Adrenal gland (tissue), 12 donors: Measurements from ENCODE around the gene WWOX. TPM values are rescaled to one million over a fixed set of nuclear protein-coding genes. Genes with fewer than 3 reads are reported as not detected.
A peak's percentile ranks its signal among the peaks of the same experiment; 100 is the strongest.

ENCODE experiments used
- DNase-seq, 7 donors: peaks; one replicate each; pipeline ENCODE4 v3.0.0-alpha.2; 2019 to 2020
- H3K27ac ChIP-seq, 5 donors: fragments of 200-600 bp; sonication (generic) in 4 of 5; 1 replicate in 3 of 5; 2 replicates in 2 of 5; pipeline versions ENCODE4 v1.5.1 to v1.8.0; 2016 to 2020; ENCODE audit warnings: mild to moderate bottlenecking in 1 of 5
- H3K27me3 ChIP-seq: fragments of 200-600 bp; 2 replicates; pipeline ENCODE4 v1.8.0; 2021
- H3K36me3 ChIP-seq, 2 donors: fragments of 200-600 bp; replicated peaks in 1 of 2; 1 replicate in 1 of 2; 2 replicates in 1 of 2; pipeline versions ENCODE4 v1.5.1 to v1.8.0; 2018 to 2022
- H3K4me1 ChIP-seq, 2 donors: fragments of 200-600 bp; replicated peaks in 1 of 2; 1 replicate in 1 of 2; 2 replicates in 1 of 2; pipeline versions ENCODE4 v1.5.1 to v1.8.0; 2018 to 2021
- H3K4me3 ChIP-seq, 4 donors: fragments of 200-600 bp; sonication (generic) in 3 of 4; one replicate each; pipeline ENCODE4 v1.5.1; 2016 to 2018
- H3K9me3 ChIP-seq, 3 donors: fragments of 200-600 bp; sonication (generic) in 1 of 3; replicated peaks in 1 of 3; 1 replicate in 2 of 3; 2 replicates in 1 of 3; pipeline versions ENCODE4 v1.5.1 to v1.8.0; 2016 to 2021
- CTCF ChIP-seq, 6 experiments: fragments of 450-650 bp in 4 of 6; fragments of 200-600 bp in 2 of 6; sonication (generic) in 1 of 6; IDR thresholded peaks; 1 replicate in 5 of 6; 2 replicates in 1 of 6; pipeline versions ENCODE4 v1.5.1 to v1.8.0; 2016 to 2021; ENCODE audit warnings: antibody characterized with exemption in 6 of 6, mild to moderate bottlenecking in 2 of 6, moderate library complexity in 1 of 6
- POLR2A ChIP-seq, 2 donors: fragments of 450-650 bp; IDR thresholded peaks; one replicate each; pipeline ENCODE4 v1.6.1; 2017; ENCODE audit warnings: antibody characterized with exemption in 2 of 2, mild to moderate bottlenecking in 2 of 2, moderate library complexity in 1 of 2
- WGBS, 4 donors: extraction: QIAGEN DNeasy Blood & Tissue Kit in 2 of 4; methylation state at CpG; one replicate each; pipeline versions ENCODE4 v1.1.5 to v1.1.7; 2013 to 2017; 5-methylcytosine and 5-hydroxymethylcytosine counted together
- intact Hi-C, 2 donors: fragments of 100-400 bp; cut with DNase I; formaldehyde crosslinking; loops; one replicate each; pipeline versions ENCODE4 v1.14.1 to v1.15.0; 2022 to 2023
- polyA plus RNA-seq, 3 donors: library from polyadenylated mRNA; stranded (reverse); fragments of 200-250 nt in 2 of 3; fragments of 350-450 nt in 1 of 3; fragmentation: Illumina TruSeq in 1 of 3; extraction: RNeasy Lipid Tissue Mini Kit (QIAGEN cat#74804) in 1 of 3; gene quantifications; one replicate each; pipeline ENCODE4 v1.2.3, GENCODE V29; 2013 to 2014
- total RNA-seq, 9 donors: library from RNA; depleted of rRNA in 4 of 9; stranded (reverse); fragments of >200 nt in 4 of 9; fragments of 120-200 nt in 1 of 9; fragmentation: NEBNext Ultra II Directional in 1 of 9; extraction: Animal tissue kit (Norgen Biotek cat#: 25700) in 1 of 9; gene quantifications; one replicate each; pipeline versions ENCODE4 v1.1.0 to v1.2.4, GENCODE V29; 2013 to 2023
- donor health status: healthy with polysubstance abuse.
- donor health status: Bipolar disorder and iron deficiency.
- donor health status: DM: yes; HTN: yes; CAD: no.
- donor health status: DM: no; HTN: no; CAD: no.
- donor health status: DM: no; HTN: no; CAD: no.
- donor health status: DM: yes; HTN: yes; CAD: no.

WWOX gene
- total and polyA plus RNA-seq, 12 donors: 11.8 to 74.6 (median 20.5) TPM

GRCh38 chr16:78704416-78704815 lies 605.0 kb downstream of the WWOX start:
- Histone ChIP-seq H3K4me3 (no peak overlapping the region), H3K27ac (no peak overlapping the region), H3K36me3 (no peaks in the 10 kb centered on the region), H3K27me3 (no peaks in the 10 kb centered on the region), H3K9me3 (peaks cover 0 to 7% (median 0%) of the 10 kb centered on the region in 3 donors), H3K4me1 (no peaks in the 10 kb centered on the region)
- DNase-seq: no peak
- no peak for TF ChIP-seq CTCF (IDR thresholded peaks at IDR 0.05)
- no peak for TF ChIP-seq POLR2A (IDR thresholded peaks at IDR 0.05)
- WGBS, 4 donors: 80 to 89% (median 84%) methylated on average over 6 of the region's 6 CpGs
- intact Hi-C loops: no loop called here

GRCh38 chr16:78705694-78706093 lies 606.2 kb downstream of the WWOX start:
- intact Hi-C loops: no loop called here
- no peak for DNase-seq
- no peaks in the 10 kb centered on the region for H3K36me3 ChIP-seq
- no peak overlapping the region for H3K27ac ChIP-seq
- WGBS, 4 donors: 76 to 84% (median 81%) methylated on average over 2 of the region's 2 CpGs
- TF ChIP-seq POLR2A (IDR thresholded peaks at IDR 0.05) (no peak), CTCF (IDR thresholded peaks at IDR 0.05) (peak in 4 of 6 experiments; percentile 33 to 44 (median 40))
- H3K9me3 ChIP-seq: peaks cover 0 to 7% (median 0%) of the 10 kb centered on the region in 3 donors
- H3K27me3 ChIP-seq: no peaks in the 10 kb centered on the region
- no peak overlapping the region for H3K4me3 ChIP-seq
- H3K4me1 ChIP-seq: no peaks in the 10 kb centered on the region

- no peak for TF ChIP-seq CTCF (IDR thresholded peaks at IDR 0.05)
- no peak for TF ChIP-seq POLR2A (IDR thresholded peaks at IDR 0.05)
- H3K4me3 ChIP-seq: no peak overlapping the region
- intact Hi-C loops: no loop called here
- peak overlapping the region in 2 of 5 donors; percentile 22 to 39 for H3K27ac ChIP-seq
- no peaks in the 10 kb centered on the region for H3K4me1 ChIP-seq
- H3K36me3 ChIP-seq: no peaks in the 10 kb centered on the region
- H3K27me3 ChIP-seq: no peaks in the 10 kb centered on the region
- peaks cover 0 to 7% (median 0%) of the 10 kb centered on the region in 3 donors for H3K9me3 ChIP-seq
- 22 to 73% (median 48%) methylated on average over 5 to 6 of the region's 6 CpGs for WGBS, 4 donors
- DNase-seq: peak; percentile 40 to 80 (median 72)
These were observed 607.2 kb downstream of the WWOX start for GRCh38 chr16:78706637-78707036.

- intact Hi-C loops: no loop called here
- Histone ChIP-seq H3K27ac (no peak overlapping the region), H3K36me3 (no peaks in the 10 kb centered on the region), H3K4me3 (no peak overlapping the region), H3K9me3 (peaks cover 0 to 7% (median 0%) of the 10 kb centered on the region in 3 donors), H3K4me1 (no peaks in the 10 kb centered on the region), H3K27me3 (no peaks in the 10 kb centered on the region)
- WGBS, 4 donors: 93 to 98% (median 95%) methylated on average over 15 of the region's 15 CpGs
- no peak for DNase-seq
- no peak for TF ChIP-seq POLR2A (IDR thresholded peaks at IDR 0.05)
- no peak for TF ChIP-seq CTCF (IDR thresholded peaks at IDR 0.05)
These were observed 609.9 kb downstream of the WWOX start for GRCh38 chr16:78709137-78709884.
